ENCODE data around the gene HSD17B14.
A peak's percentile ranks its signal among the peaks of the same experiment; 100 is the strongest.
"Not testable (repeated sequence)": the region's sequence is repeated elsewhere in the genome, so short reads cannot be mapped to it uniquely, and the experiment has no call there.

Gene HSD17B14

GRCh38 chr19:48874303-48875135 is 38.2 kb upstream of the HSD17B14 start:
- TF ChIP-seq FOXP2 (optimal IDR thresholded peaks at IDR 0.05; ENCODE audit: control extremely low read depth, extremely low read length, insufficient read depth) (no peak), EZH2 (IDR thresholded peaks at IDR 0.05) (no peak), POLR2AphosphoS5 (IDR thresholded peaks at IDR 0.05; ENCODE audit: borderline replicate concordance, low read depth, low read length) (no peak)
- DNase-seq (ENCODE audit: low read depth, low spot score) = no peak
- H3K36me3 ChIP-seq (ENCODE audit: insufficient read depth, low read length) = peaks cover 30% of the 10 kb centered on the region
- peak overlapping the region; percentile 72 for H3K9ac ChIP-seq (ENCODE audit: insufficient read length)
- peak overlapping the region; percentile 90 for H3K4me3 ChIP-seq
- H3K27ac ChIP-seq = peak overlapping the region; percentile 96
- no peaks in the 10 kb centered on the region for H3K9me3 ChIP-seq (ENCODE audit: low read depth, low read length)

- Histone ChIP-seq H3K9me3 (ENCODE audit: low read depth, low read length) (no peaks in the 10 kb centered on the region), H3K9ac (ENCODE audit: insufficient read length) (peak overlapping the region; percentile 98), H3K36me3 (ENCODE audit: insufficient read depth, low read length) (peaks cover 30% of the 10 kb centered on the region), H3K4me3 (peak overlapping the region; percentile 90), H3K27ac (peak overlapping the region; percentile 96)
- DNase-seq (ENCODE audit: low read depth, low spot score) = no peak
- TF ChIP-seq POLR2AphosphoS5 (IDR thresholded peaks at IDR 0.05; ENCODE audit: borderline replicate concordance, low read depth, low read length) (no peak), FOXP2 (optimal IDR thresholded peaks at IDR 0.05; ENCODE audit: control extremely low read depth, extremely low read length, insufficient read depth) (no peak), EZH2 (IDR thresholded peaks at IDR 0.05) (no peak)
Measured at GRCh38 chr19:48873476-48874302, 37.4 kb upstream of the HSD17B14 start.

GRCh38 chr19:48872884-48873475 is 36.7 kb upstream of the HSD17B14 start:
- peaks cover 30% of the 10 kb centered on the region for H3K36me3 ChIP-seq (ENCODE audit: insufficient read depth, low read length)
- peak overlapping the region; percentile 90 for H3K4me3 ChIP-seq
- peak overlapping the region; percentile 96 for H3K27ac ChIP-seq
- TF ChIP-seq FOXP2 (optimal IDR thresholded peaks at IDR 0.05; ENCODE audit: control extremely low read depth, extremely low read length, insufficient read depth) (no peak), EZH2 (IDR thresholded peaks at IDR 0.05) (no peak), POLR2AphosphoS5 (IDR thresholded peaks at IDR 0.05; ENCODE audit: borderline replicate concordance, low read depth, low read length) (no peak)
- DNase-seq (ENCODE audit: low read depth, low spot score) = peak; percentile 73
- no peaks in the 10 kb centered on the region for H3K9me3 ChIP-seq (ENCODE audit: low read depth, low read length)
- H3K9ac ChIP-seq (ENCODE audit: insufficient read length) = peak overlapping the region; percentile 98

GRCh38 chr19:48872182-48872883 is 36.0 kb upstream of the HSD17B14 start, which contains the start of gene PPP1R15A:
TSS of gene PPP1R15A (plus strand) at chr19:48872421. CDS start at chr19:48873234, 813 bp downstream.
- peak; percentile 93 for DNase-seq (ENCODE audit: low read depth, low spot score)
- TF ChIP-seq FOXP2 (optimal IDR thresholded peaks at IDR 0.05; ENCODE audit: control extremely low read depth, extremely low read length, insufficient read depth) = peak; percentile 82
- peak; percentile 100 for TF ChIP-seq POLR2AphosphoS5 (IDR thresholded peaks at IDR 0.05; ENCODE audit: borderline replicate concordance, low read depth, low read length)
- TF ChIP-seq EZH2 (IDR thresholded peaks at IDR 0.05) = no peak
- Histone ChIP-seq H3K36me3 (ENCODE audit: insufficient read depth, low read length) (peaks cover 30% of the 10 kb centered on the region), H3K4me3 (peak within 1 kb of the TSS; percentile 90), H3K27ac (peak within 1 kb of the TSS; percentile 96), H3K9ac (ENCODE audit: insufficient read length) (peak within 1 kb of the TSS; percentile 98), H3K9me3 (ENCODE audit: low read depth, low read length) (no peaks in the 10 kb centered on the region)

- H3K9ac ChIP-seq (ENCODE audit: insufficient read length); DNase-seq (ENCODE audit: low read depth, low spot score); H3K9me3 ChIP-seq (ENCODE audit: low read depth, low read length): not testable (repeated sequence)
- H3K36me3 ChIP-seq (ENCODE audit: insufficient read depth, low read length) = peaks cover 30% of the 10 kb centered on the region
- H3K4me3 ChIP-seq = peak overlapping the region; percentile 90
- H3K27ac ChIP-seq = peak overlapping the region; percentile 70
Measured at GRCh38 chr19:48871471-48872181, 35.3 kb upstream of the HSD17B14 start.

- Histone ChIP-seq H3K4me3 (no peak overlapping the region), H3K36me3 (ENCODE audit: insufficient read depth, low read length) (peaks cover 17% of the 10 kb centered on the region), H3K9ac (ENCODE audit: insufficient read length) (no peak overlapping the region), H3K27ac (no peak overlapping the region), H3K9me3 (ENCODE audit: low read depth, low read length) (no peaks in the 10 kb centered on the region)
- no peak for DNase-seq (ENCODE audit: low read depth, low spot score)
- TF ChIP-seq FOXP2 (optimal IDR thresholded peaks at IDR 0.05; ENCODE audit: control extremely low read depth, extremely low read length, insufficient read depth) (no peak), EZH2 (IDR thresholded peaks at IDR 0.05) (no peak), POLR2AphosphoS5 (IDR thresholded peaks at IDR 0.05; ENCODE audit: borderline replicate concordance, low read depth, low read length) (no peak)
Measured at GRCh38 chr19:48870048-48870447, 33.8 kb upstream of the HSD17B14 start.

- no peak for TF ChIP-seq FOXP2 (optimal IDR thresholded peaks at IDR 0.05; ENCODE audit: control extremely low read depth, extremely low read length, insufficient read depth)
- TF ChIP-seq POLR2AphosphoS5 (IDR thresholded peaks at IDR 0.05; ENCODE audit: borderline replicate concordance, low read depth, low read length) = peak; percentile 54; the same call in 1 of the 2 replicates
- DNase-seq (ENCODE audit: low read depth, low spot score) = no peak
- H3K9ac ChIP-seq (ENCODE audit: insufficient read length) = peak within 1 kb of the TSS; percentile 68
- peak within 1 kb of the TSS; percentile 53; the same call in 1 of the 2 replicates for H3K4me3 ChIP-seq
- peaks cover 2% of the 10 kb centered on the region for H3K36me3 ChIP-seq (ENCODE audit: insufficient read depth, low read length)
- H3K9me3 ChIP-seq (ENCODE audit: low read depth, low read length) = no peaks in the 10 kb centered on the region
- peak within 1 kb of the TSS; percentile 77; the same call in 1 of the 2 replicates for H3K27ac ChIP-seq
Measured at GRCh38 chr19:48868114-48868886, 32.0 kb upstream of the HSD17B14 start, which contains the start of gene PLEKHA4. TSS of gene PLEKHA4 (minus strand) at chr19:48868617. CDS start at chr19:48867620, 997 bp downstream.
